Measurements from ENCODE around the gene FADD.

GRCh38 chr11:70186420-70186819 lies 16.7 kb upstream of the FADD start:
- TF ChIP-seq CTCF (IDR thresholded peaks at IDR 0.05): no peak
- TF ChIP-seq POLR2A (IDR thresholded peaks at IDR 0.05): no peak
